DMS79 treated with DMSO at 0.1 percent for 48 hours (cell line): ENCODE results near the gene RABEPK.
"Not testable (repeated sequence)": the region's sequence is repeated elsewhere in the genome, so short reads cannot be mapped to it uniquely, and the experiment has no call there.

Source experiments
- DNase-seq: peaks from one replicate; lab custom pipeline; 2025; lab: John Stamatoyannopoulos, UW

Gene RABEPK

DNA sequence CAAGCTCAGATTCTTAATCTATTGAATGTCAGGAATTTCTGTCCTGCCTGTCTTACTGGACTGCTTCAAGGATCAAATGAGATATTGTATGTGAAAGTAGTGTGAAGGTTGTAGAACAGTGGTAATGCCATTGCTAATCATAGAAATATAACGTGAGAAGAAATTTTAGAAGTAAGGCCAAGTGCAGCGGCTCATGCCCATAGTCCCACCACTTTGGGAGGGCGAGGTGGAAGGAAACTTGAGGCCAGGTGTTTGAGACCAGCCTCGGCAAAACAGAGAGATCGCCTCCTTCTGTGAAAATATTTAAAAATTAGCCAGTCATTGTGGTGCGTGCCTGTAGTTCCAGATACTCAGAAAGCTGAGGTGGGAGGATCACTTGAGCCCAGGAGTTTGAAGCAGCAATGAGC lies 45.9 kb downstream of the RABEPK start:
- DNase-seq, result no peak

GRCh38 chr9:125254231-125254630 lies 53.9 kb downstream of the RABEPK start:
- DNase-seq, result no peak

GRCh38 chr9:125255781-125256391 lies 55.5 kb downstream of the RABEPK start:
- DNase-seq, result no peak

- no peak for DNase-seq
Measured at GRCh38 chr9:125258160-125258785, 57.9 kb downstream of the RABEPK start.

GRCh38 chr9:125258832-125259534 lies 58.6 kb downstream of the RABEPK start:
- no peak for DNase-seq

GRCh38 chr9:125260561-125260960 lies 60.2 kb downstream of the RABEPK start:
- no peak for DNase-seq

GRCh38 chr9:125261501-125262293 lies 61.4 kb downstream of the RABEPK start, which contains the start of gene GAPVD1:
Gene GAPVD1 (plus strand): TSS chr9:125261826. CDS start chr9:125298922, 37,096 bp downstream.
- DNase-seq, result peak; percentile 85

- DNase-seq, result peak; percentile 54
Measured at GRCh38 chr9:125262294-125262991, 62.1 kb downstream of the RABEPK start.

DNA sequence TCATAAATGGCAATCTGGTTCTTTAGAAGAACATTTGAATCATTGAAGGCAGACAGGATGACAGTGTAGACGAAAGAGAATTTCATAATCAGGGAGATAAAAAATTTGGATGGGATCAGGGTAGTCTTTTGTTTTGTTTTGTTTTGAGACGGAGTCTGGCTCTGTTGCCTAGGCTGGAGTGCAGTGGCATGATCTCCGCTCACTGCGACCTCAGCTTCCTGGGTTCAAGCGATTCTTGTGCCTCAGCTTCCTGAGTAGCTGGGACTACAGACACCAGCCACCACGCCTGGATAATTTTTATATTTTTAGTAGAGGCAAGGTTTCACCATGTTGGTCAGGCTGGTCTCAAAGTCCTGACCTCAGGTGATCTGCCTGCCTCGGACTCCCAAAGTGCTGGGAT lies 63.7 kb downstream of the RABEPK start:
- DNase-seq, result not testable (repeated sequence)

DNA sequence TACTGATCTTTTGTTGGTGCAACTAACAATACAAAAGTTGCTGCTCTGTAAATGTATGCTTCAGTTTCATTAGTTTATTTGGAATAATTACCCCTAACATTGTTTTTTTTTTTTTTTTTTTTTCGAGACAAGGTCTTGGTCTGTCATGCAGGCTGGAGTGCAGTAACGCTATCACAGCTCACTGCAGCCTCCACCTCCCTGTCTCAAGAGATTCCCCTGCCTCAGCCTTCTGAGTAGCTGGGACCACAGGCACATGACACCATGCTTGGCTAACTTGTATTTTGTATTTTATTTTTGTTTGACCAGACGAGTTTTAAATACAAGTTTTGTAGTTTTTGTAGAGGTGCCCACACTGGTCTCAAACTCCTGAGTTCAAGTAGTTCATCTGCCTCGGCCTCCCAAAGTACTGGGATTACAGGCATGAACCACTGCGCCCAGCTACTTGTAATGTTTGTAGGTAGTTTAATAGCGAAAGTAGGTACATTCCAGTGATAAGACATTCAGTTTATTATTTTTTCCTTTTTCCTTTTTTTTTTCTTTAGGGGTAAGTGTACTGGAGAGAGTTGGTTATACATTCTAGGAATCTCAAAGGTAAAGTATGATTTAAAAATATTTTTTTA lies 68.2 kb downstream of the RABEPK start:
- DNase-seq, result no peak

DNA sequence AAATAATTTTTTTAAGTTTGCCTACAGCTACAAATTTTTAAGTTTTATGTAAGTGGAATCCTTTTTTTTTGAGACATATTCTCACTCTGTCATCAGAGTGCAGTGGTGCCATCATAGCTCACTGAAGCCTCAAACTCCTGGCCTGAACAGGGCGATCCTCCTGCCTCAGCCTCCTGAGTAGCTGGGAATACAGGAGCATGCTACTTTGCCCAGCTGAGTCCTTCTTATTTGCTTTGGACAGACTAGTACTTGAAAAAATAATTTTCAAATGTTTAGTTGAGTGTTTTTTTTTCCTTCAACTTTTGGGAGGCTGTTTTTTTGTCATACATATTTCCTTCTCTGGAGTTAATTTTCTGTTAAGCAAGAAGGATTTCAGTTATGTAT lies 68.7 kb downstream of the RABEPK start:
- DNase-seq, result no peak

DNA sequence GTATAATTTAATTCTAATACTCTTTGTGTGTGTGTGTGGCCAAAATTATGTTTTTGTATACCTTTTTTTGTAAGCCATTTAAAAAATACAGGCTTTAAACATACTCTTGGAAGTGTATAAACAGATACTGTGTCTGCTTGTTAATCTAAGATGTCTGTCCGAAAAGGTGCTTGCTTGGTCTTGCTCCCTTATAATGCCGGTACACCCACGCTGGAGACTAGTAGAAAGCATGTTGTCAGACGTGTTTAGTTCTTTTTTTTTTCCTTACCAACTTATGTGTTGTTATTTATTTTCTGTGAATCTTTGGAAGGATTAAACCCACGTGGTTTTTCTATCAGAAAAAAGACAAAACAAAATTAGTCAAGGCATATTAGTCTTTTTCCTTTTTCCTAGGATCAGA lies 70.7 kb downstream of the RABEPK start:
- no peak for DNase-seq

DNA sequence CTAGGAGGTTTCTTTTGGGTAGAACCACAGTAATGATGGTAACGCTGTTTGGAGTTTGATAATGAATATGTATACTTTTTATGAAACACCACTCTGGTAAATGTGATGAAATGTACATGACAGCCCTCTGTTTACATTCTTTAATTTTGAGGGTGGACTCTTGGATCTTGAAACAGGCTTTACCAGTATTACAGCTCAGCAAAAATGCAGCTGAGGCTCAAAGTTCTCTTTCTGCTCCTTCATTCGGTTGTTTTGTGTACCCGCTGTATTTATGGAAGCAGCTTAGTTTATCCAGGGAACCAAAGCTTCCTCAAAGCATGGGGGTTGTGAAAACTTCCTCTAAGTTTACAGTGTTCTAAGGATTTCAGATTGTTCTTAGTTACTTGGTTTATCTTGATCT lies 72.4 kb downstream of the RABEPK start:
- no peak for DNase-seq

GRCh38 chr9:125276771-125277170 lies 76.4 kb downstream of the RABEPK start:
- DNase-seq, result no peak

DNA sequence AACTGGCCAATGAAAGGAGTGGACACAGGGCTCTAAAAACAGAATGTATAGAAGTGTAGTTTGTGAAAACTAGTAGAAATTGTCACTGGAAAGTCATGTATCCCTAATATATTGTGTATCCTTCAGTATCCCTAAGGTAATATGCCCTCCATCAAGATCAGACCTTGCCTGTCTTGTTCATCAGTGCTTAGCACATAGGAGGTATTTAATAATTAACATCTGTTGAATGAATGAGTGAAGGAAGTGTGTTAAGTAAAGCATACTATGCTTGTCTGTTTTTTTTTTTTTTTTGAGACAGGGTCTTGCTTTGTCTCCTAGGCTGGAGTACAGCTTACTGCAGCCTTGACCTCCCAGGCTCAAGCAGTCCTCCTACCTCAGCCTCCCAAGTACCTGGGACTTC lies 77.1 kb downstream of the RABEPK start:
- DNase-seq, result no peak

DNA sequence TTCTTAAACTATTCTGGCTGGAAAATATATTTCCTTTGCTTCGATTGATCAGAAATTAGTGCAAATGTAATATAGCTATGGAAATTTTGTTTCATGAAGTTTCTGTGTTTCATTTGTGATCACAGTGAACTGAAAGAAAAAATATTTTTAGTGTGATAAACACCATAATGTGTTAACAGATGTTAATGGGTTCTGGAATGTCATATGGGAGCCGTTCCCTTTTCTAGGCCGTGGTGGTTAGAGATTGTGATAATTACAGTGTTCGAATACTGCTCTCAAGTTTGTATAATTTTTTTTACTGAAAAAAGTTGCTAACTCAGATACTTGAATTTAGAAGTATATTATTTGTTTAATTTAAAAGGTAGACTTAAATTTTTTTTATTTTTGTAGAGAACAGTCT lies 80.6 kb downstream of the RABEPK start:
- DNase-seq, result no peak
